Prostate gland (tissue), 2 donors: ENCODE data around the gene WASHC2A.
"Not testable (repeated sequence)": the region's sequence is repeated elsewhere in the genome, so short reads cannot be mapped to it uniquely, and the experiment has no call there.

Experiments
- POLR2AphosphoS5 ChIP-seq: sonication (generic); formaldehyde crosslinking; IDR thresholded peaks from one replicate; pipeline ENCODE4 v1.6.1; 2017; ENCODE audit warnings: antibody characterized with exemption
- TF ChIP-seq, protein P1 (sequence below), 4 experiments: fragments of 200-600 bp in 2 of 4; fragments of 450-650 bp in 2 of 4; sonication (generic) in 2 of 4; IDR thresholded peaks; 1 replicate in 3 of 4; 2 replicates in 1 of 4; pipeline ENCODE4 v1.5.1; 2016 to 2019; ENCODE audit warnings: antibody characterized with exemption in 4 of 4, mild to moderate bottlenecking in 2 of 4, moderate library complexity in 2 of 4

- TF ChIP-seq POLR2AphosphoS5: not testable (repeated sequence)
- TF ChIP-seq, protein P1, sequence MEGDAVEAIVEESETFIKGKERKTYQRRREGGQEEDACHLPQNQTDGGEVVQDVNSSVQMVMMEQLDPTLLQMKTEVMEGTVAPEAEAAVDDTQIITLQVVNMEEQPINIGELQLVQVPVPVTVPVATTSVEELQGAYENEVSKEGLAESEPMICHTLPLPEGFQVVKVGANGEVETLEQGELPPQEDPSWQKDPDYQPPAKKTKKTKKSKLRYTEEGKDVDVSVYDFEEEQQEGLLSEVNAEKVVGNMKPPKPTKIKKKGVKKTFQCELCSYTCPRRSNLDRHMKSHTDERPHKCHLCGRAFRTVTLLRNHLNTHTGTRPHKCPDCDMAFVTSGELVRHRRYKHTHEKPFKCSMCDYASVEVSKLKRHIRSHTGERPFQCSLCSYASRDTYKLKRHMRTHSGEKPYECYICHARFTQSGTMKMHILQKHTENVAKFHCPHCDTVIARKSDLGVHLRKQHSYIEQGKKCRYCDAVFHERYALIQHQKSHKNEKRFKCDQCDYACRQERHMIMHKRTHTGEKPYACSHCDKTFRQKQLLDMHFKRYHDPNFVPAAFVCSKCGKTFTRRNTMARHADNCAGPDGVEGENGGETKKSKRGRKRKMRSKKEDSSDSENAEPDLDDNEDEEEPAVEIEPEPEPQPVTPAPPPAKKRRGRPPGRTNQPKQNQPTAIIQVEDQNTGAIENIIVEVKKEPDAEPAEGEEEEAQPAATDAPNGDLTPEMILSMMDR (IDR thresholded peaks at IDR 0.05): not testable (repeated sequence)
Observed at GRCh38 chr10:50051995-50052660, 15.6 kb upstream of the WASHC2A start.
